NCI-H2081 treated with DMSO at 0.1 percent for 48 hours (cell line): ENCODE data around the gene SNAP29.
A peak's percentile ranks its signal among the peaks of the same experiment; 100 is the strongest.
"Not testable (repeated sequence)": the region's sequence is repeated elsewhere in the genome, so short reads cannot be mapped to it uniquely, and the experiment has no call there.

Source experiments
- DNase-seq: peaks from one replicate; lab custom pipeline; 2025; lab: John Stamatoyannopoulos, UW

SNAP29 gene

GRCh38 chr22:20901093-20902033 lies 42.6 kb downstream of the SNAP29 start:
- not testable (repeated sequence) for DNase-seq

GRCh38 chr22:20903093-20903492 lies 44.3 kb downstream of the SNAP29 start:
- no peak for DNase-seq

GRCh38 chr22:20904008-20904979 lies 45.5 kb downstream of the SNAP29 start:
- no peak for DNase-seq

- no peak for DNase-seq
These were observed 46.2 kb downstream of the SNAP29 start for GRCh38 chr22:20904980-20905355.

GRCh38 chr22:20905415-20906386 lies 46.9 kb downstream of the SNAP29 start:
- no peak for DNase-seq

GRCh38 chr22:20906387-20906767 lies 47.6 kb downstream of the SNAP29 start:
- DNase-seq = no peak

- DNase-seq = not testable (repeated sequence)
These were observed 49.9 kb downstream of the SNAP29 start for GRCh38 chr22:20908717-20909116.

- no peak for DNase-seq
These were observed 50.9 kb downstream of the SNAP29 start for GRCh38 chr22:20909543-20910303.

GRCh38 chr22:20912494-20912893 lies 53.7 kb downstream of the SNAP29 start:
- no peak for DNase-seq

- peak; percentile 49 for DNase-seq
These were observed 58.4 kb downstream of the SNAP29 start, which contains the start of gene CRKL for GRCh38 chr22:20916916-20917810. TSS of gene CRKL (plus strand) at chr22:20917407. CDS start at chr22:20917935, 528 bp downstream.

- no peak for DNase-seq
These were observed 59.9 kb downstream of the SNAP29 start for GRCh38 chr22:20918663-20919218.

- no peak for DNase-seq
These were observed 60.9 kb downstream of the SNAP29 start for GRCh38 chr22:20919718-20920117.

- no peak for DNase-seq
These were observed 62.0 kb downstream of the SNAP29 start for GRCh38 chr22:20920881-20921203.

- DNase-seq = no peak
These were observed 63.4 kb downstream of the SNAP29 start for GRCh38 chr22:20922141-20922751.

- DNase-seq = no peak
These were observed 67.4 kb downstream of the SNAP29 start for GRCh38 chr22:20926243-20926642.

- no peak for DNase-seq
These were observed 69.2 kb downstream of the SNAP29 start for GRCh38 chr22:20927940-20928572.

- no peak for DNase-seq
These were observed 69.8 kb downstream of the SNAP29 start for GRCh38 chr22:20928573-20928967.

GRCh38 chr22:20930004-20930403 lies 71.2 kb downstream of the SNAP29 start:
- no peak for DNase-seq
